GM18907 (cell line): ENCODE results near the gene DPYD.
"Not testable (repeated sequence)": the region's sequence is repeated elsewhere in the genome, so short reads cannot be mapped to it uniquely, and the experiment has no call there.

Experiments
- ATAC-seq: cut with Tn5 transposase; IDR thresholded peaks from one replicate; pipeline ENCODE4 v1.9.1; 2021; ENCODE audit warnings: mild to moderate bottlenecking, moderate library complexity; ENCODE audit not compliant: unreplicated experiment

DPYD gene

GRCh38 chr1:97379387-97380075, 541.3 kb downstream of the DPYD start:
- no peak for ATAC-seq

DNA sequence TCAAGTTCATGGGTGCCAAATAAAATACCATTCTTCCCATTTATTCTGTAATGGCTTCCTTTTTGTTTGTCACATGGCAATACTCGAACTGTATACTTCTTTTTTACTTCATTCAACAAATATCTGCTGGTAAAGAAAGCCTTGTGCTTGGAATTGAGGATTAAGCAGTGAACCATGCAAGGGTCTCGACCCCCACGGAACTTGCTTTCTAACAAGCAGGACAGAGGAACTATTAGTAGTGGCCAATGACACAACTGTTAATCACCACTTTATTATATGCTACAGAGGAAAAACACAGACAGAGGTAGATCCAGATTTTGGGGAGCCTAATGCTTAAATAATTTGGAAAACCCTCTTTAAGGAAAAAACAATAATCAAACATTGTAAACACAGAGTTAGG, 542.2 kb downstream of the DPYD start:
- ATAC-seq, result no peak

GRCh38 chr1:97377432-97378034, 543.3 kb downstream of the DPYD start:
- ATAC-seq, result no peak

DNA sequence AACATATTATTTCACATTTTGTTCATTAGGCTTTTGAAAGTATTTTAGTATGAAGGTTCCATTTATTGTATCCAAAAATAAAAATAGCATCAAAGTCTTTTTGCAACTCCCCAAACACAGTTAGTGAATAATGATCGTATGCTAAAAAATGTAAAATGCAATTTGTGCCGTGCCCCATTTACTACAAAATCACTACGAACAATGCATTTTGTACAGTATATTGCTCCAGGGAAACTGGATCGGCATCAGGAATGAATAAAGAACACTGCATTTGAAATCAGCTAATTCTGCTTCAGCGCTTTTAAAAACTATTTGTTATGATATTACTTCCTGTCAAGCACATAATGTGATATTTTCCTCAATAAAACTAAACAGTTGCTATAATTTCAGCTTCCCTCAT, 547.8 kb downstream of the DPYD start:
- no peak for ATAC-seq

GRCh38 chr1:97372531-97372930, 548.3 kb downstream of the DPYD start:
- no peak for ATAC-seq

DNA sequence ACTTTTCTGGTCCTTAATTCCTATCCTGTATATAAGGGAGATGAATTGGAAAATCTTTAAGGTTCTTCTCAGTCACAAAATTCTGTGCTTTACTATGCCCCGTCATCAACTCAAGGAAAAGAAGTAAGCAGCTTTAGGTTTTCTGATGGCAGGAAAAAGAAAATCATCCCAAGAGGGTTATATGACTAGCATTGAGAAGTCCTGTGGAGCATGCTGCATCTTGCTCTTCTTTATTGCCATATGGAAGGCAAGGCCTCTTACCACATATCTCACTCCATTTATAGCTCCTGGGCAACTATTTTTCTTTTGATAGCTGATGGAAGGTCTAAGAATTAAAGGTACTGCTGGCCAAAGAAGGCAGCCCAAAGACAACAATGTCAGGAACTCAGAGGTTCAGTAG, 552.5 kb downstream of the DPYD start:
- ATAC-seq, result no peak

DNA sequence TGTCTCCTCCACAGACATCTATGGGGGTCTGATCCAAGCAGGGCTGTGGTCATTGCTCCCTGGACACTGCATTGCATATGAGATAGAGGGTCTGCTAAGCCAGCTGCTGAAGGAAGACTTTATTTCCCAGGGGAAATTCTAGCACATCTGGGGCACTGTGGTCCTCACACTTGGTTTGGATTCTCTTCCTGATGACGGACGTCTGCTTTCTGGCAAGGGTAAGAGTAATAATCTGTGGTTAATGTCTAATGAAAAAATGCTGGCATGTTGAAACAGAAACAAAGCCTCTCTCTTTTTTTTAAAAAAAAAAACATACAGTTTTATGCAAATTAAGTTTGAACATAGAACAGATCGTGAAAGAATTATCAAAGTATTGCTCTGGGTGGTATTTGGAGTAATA, 553.9 kb downstream of the DPYD start:
- ATAC-seq, result no peak

DNA sequence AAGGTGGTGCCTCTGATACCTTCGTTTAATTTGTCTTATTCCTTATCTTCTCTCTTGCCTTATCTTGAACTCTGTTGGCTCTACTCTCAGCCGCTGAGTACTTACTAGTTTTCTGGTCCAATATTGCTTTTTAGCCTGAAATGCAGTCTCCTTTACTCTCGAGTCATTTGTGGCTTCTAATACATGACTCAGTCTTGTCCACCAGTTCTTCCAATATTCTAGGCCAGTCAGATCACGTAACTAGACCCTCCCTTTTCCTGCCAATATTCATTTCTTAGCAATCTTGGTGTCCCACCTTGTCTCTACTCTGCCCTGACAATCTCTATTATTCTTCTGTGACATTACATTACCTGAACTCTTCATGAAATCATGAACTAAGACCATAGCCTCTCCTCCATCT, 555.8 kb downstream of the DPYD start:
- ATAC-seq, result no peak

DNA sequence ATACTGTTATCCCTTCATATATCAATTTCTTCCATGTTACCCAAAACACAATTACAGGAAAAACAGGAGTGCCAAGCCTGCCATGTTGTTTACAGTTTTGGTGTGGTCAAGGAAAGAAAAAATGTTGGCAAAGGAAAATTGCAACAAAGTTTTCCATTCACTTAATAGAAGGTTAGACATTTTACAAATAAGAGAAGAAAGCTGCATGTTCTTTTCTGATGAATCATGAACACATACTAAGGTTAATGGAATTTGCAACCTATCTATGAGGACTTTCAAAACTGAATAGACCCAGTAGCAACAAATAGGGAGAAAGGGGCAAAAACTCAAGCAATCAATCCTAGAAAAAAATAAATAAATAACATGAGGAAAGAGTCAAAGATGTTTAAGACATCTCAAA, 556.7 kb downstream of the DPYD start:
- ATAC-seq, result no peak

DNA sequence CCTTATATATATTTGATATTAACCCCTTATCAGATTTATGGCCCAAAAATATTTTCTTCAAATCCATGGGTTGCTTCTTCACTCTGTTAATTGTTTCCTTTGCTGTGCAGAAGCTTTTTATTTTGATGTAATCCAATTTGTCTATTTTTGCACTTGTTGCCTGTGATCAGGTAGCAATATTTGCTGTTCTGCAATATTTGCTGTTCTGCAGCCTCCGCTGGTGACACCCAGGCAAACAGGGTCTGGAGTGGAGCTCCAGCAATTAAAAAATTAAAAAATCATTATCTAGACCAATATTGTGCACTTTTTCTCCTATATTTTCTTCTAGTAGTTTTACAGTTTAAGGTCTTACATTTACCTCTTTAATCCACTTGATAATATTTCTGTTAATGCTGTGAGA, 564.5 kb downstream of the DPYD start:
- ATAC-seq, result no peak

GRCh38 chr1:97352936-97353382, 567.9 kb downstream of the DPYD start:
- ATAC-seq, result no peak

DNA sequence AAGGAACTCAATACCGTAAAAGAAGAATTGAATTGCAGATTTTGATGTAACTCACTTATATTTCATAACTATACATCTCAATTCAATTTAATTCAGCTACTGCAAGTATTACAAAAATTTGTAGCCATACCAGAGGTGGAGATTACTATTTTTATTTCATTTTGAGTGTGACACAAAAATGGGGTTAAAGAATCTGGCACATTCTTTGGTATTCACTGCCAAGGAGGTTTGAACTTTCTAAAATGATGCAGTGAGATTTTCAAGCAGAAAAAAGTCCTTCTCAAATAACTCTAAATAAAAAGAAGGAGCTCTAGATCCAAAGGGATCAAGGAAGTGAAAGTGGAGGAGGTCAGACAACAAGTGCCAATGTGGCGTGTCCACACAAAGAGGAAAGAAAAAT, 569.0 kb downstream of the DPYD start:
- ATAC-seq, result no peak

- no peak for ATAC-seq
Observed at GRCh38 chr1:97350662-97351061, 570.2 kb downstream of the DPYD start.

GRCh38 chr1:97350241-97350640, 570.6 kb downstream of the DPYD start:
- no peak for ATAC-seq

DNA sequence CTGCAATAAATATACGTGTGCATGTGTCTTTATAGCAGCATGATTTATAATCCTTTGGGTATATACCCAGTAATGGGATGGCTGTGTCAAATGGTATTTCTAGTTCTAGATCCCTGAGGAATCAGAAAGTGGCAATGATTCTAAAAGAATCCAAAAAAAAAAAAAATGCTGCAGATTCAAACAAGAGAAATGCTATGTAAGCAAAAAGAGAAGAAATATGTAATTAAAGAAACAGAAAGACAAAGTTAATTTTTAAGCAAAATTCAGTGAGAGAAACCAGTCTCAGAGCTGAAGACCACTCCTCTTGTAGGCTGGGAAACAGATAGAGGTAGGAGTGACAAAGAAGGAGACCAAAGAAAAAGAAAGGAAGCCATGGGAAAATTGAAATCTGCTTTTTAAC, 571.0 kb downstream of the DPYD start:
- not testable (repeated sequence) for ATAC-seq

DNA sequence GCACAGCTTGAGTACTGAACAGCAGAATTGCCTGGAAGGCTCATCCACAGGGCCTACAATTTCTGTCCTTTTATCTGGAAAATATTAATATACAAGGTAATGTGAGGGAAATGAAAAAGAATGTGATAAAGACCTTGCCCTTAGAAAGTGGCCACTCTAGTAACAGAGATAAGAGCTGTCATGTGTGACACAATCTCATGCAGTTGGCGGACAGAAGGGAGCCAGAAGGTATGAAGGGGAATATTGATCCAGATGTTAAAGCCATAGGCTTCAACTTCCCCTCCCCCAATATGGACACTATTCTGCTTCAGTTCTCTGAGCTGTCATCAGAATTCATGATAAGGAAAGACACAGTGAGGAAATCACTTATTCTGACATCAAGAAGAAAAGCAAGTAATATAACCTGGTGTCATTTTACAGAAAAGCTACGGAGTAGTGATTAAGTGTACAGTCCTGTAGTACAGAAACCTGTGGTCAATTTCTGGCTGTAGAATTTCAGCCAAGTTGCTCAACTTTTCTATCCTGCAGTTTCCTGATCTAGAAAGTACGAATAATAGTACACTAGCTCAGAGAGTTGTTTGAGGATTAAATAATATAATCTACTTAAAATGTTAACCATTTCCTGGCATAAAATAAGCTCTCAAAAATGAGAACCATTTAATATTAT, 572.1 kb downstream of the DPYD start:
- no peak for ATAC-seq

- ATAC-seq, result no peak
Observed at GRCh38 chr1:97340951-97341350, 579.9 kb downstream of the DPYD start.

- no peak for ATAC-seq
Observed at GRCh38 chr1:97338347-97338746, 582.5 kb downstream of the DPYD start.

DNA sequence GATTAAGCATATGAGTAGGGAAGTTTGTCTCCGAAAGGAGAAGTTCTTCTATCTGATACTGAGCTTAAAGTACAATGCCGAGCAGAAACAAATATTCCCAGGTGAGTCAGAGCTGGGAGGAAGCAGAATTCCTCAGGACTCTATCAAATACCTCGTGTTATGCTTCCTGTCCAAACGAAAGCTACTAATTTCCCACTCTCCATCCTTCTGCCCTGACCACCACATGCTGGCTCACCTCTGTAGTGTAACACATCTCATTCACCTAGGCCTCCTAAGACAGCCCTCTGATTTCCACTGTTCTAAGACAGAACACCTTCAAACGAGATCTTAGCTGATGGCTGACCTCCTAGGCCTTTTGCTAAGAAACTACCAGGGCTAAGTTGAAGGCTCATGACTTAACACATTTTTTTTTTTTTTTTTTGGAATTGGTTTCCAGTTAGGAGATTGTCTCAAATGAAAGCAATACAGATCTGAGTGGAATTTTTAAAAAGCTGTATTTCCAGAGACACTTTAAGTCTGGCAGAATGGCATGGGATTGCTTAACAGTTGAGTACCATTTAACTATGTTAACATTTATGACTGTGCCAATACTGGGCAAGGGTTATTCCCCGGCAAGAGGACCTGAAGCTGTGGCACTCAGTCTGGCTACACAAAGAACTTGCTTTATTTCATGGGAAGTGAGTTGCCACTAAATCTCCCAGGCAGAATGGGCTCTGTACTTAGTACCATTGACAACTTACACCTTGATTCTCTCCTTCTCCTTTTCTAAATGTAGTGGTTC, 583.4 kb downstream of the DPYD start:
- ATAC-seq, result no peak

GRCh38 chr1:97334454-97334853, 586.4 kb downstream of the DPYD start:
- no peak for ATAC-seq

- ATAC-seq, result no peak
Observed at GRCh38 chr1:97332716-97333115, 588.1 kb downstream of the DPYD start.

DNA sequence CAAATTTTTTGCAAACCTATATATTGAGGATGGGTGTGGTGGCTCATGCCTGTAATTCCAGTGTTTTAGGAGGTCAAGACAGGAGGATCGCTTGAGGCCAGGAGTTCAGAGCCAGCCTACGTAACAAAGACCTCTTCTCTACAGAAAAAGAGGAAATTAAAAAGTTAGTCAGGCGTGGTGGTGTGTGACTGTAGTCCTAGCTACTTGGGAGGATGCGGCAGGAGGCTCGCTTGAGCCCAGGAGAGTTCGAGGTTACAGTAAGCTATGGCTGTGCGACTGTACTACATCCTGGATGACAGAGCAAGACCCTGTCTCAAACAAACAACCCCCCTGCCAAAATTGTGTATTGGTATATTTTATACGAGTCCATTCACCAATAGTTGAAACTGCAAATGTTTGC, 589.7 kb downstream of the DPYD start:
- no peak for ATAC-seq
